Vagina (tissue), 2 donors: Measurements from ENCODE around the gene HSBP1.

Source experiments
- CTCF ChIP-seq, 3 experiments: fragments of 450-650 bp in 2 of 3; fragments of 200-600 bp in 1 of 3; sonication (generic) in 1 of 3; IDR thresholded peaks; one replicate each; pipeline ENCODE4 v1.5.1; 2017 to 2019; ENCODE audit warnings: antibody characterized with exemption in 3 of 3, mild to moderate bottlenecking in 2 of 3, moderate library complexity in 2 of 3
- POLR2A ChIP-seq, 2 donors: fragments of 450-650 bp; IDR thresholded peaks; one replicate each; pipeline ENCODE4 v1.6.1; 2017; ENCODE audit warnings: antibody characterized with exemption in 2 of 2, mild to moderate bottlenecking in 2 of 2, moderate library complexity in 2 of 2
- POLR2AphosphoS5 ChIP-seq, 2 donors: sonication (generic); formaldehyde crosslinking; IDR thresholded peaks; one replicate each; pipeline ENCODE4 v1.9.0; 2017; ENCODE audit warnings: antibody characterized with exemption in 2 of 2, mild to moderate bottlenecking in 2 of 2, low read depth in 1 of 2; ENCODE audit not compliant: insufficient read depth in 1 of 2

GRCh38 chr16:83797013-83797412 is 10.8 kb upstream of the HSBP1 start:
- no peak for TF ChIP-seq CTCF (IDR thresholded peaks at IDR 0.05)
- no peak for TF ChIP-seq POLR2A (IDR thresholded peaks at IDR 0.05)
- TF ChIP-seq POLR2AphosphoS5 (IDR thresholded peaks at IDR 0.05; ENCODE audit: insufficient read depth in 1 of 2, low read depth in 1 of 2), result no peak
